PC-3 (cell line): ENCODE results near the gene MAP2K3. TPM values are rescaled to one million over a fixed set of nuclear protein-coding genes. Genes with fewer than 3 reads are reported as not detected.

Experiments used
- ATAC-seq: fragments of 200-7000 bp; cut with Tn5 transposase; 2 replicates; pipeline ENCODE4 v1.9.1; 2020; ENCODE audit warnings: mild to moderate bottlenecking, moderate library complexity
- BruUV-seq: library from RNA; stranded (reverse); fragments of 400-500 nt; replicated peaks from 2 replicates; lab custom pipeline; 2021; lab: Mats Ljungman, UMichigan
- CTCF ChIA-PET: fragments of 300-600 bp; sonication (Branson Sonifier 250); formaldehyde crosslinking; loops from one replicate; lab custom pipeline; 2022; ENCODE audit warnings: antibody characterized with exemption; lab: Charles Lee
- POLR2A ChIA-PET: fragments of 300-600 bp; sonication (Branson Sonifier 250); formaldehyde crosslinking; loops from one replicate; lab custom pipeline; 2022; ENCODE audit warnings: antibody characterized with exemption; ENCODE audit not compliant: unreplicated experiment; lab: Charles Lee
- DNase-seq: peaks from one replicate; pipeline ENCODE4 v3.0.0-alpha.2; 2015
- H2AFZ ChIP-seq: fragments of 300-600 bp; sonication (generic); 2 replicates; pipeline ENCODE4 v1.6.0; 2016; ENCODE audit warnings: antibody characterized with exemption, low read length
- H3F3A ChIP-seq: fragments of 300-600 bp; sonication (generic); one replicate; pipeline ENCODE4 v1.6.0; 2017; ENCODE audit warnings: antibody characterized with exemption, low read length, control low read depth, mild to moderate bottlenecking; ENCODE audit not compliant: unreplicated experiment
- H3K27ac ChIP-seq: fragments of 300-600 bp; sonication (generic); 2 replicates; pipeline ENCODE4 v1.5.1; 2016; ENCODE audit warnings: mild to moderate bottlenecking, low read length
- H3K27me3 ChIP-seq: fragments of 300-600 bp; sonication (generic); 2 replicates; pipeline ENCODE4 v1.6.1; 2016; ENCODE audit warnings: low read length, mixed read lengths
- H3K36me3 ChIP-seq: fragments of 300-600 bp; sonication (generic); 2 replicates; pipeline ENCODE4 v1.6.1; 2016; ENCODE audit warnings: low read depth, mixed run types, low read length, mixed read lengths
- H3K4me1 ChIP-seq: fragments of 300-600 bp; sonication (generic); 2 replicates; pipeline ENCODE4 v1.5.1; 2016; ENCODE audit warnings: low read length; ENCODE audit not compliant: insufficient read depth
- H3K4me2 ChIP-seq: fragments of 300-600 bp; sonication (generic); 2 replicates; pipeline ENCODE4 v1.6.0; 2016; ENCODE audit warnings: low read length
- H3K4me3 ChIP-seq: fragments of 300-600 bp; sonication (generic); 2 replicates; pipeline ENCODE4 v1.5.1; 2016; ENCODE audit warnings: mild to moderate bottlenecking, low read length, mixed read lengths
- H3K79me2 ChIP-seq: fragments of 300-600 bp; sonication (generic); 2 replicates; pipeline ENCODE4 v1.6.1; 2017; ENCODE audit warnings: low read length, mixed read lengths
- H3K9ac ChIP-seq: fragments of 300-600 bp; sonication (generic); 2 replicates; pipeline ENCODE4 v1.6.0; 2016; ENCODE audit warnings: mild to moderate bottlenecking, low read length
- H3K9me2 ChIP-seq: fragments of 300-600 bp; sonication (generic); replicated peaks from 2 replicates; pipeline ENCODE4 v1.6.1; 2016; ENCODE audit warnings: mixed run types, low read length, mixed read lengths
- H3K9me3 ChIP-seq: fragments of 300-600 bp; sonication (generic); 2 replicates; pipeline ENCODE4 v1.6.1; 2016; ENCODE audit warnings: low read length, mixed read lengths
- H4K20me1 ChIP-seq: fragments of 300-600 bp; sonication (generic); 2 replicates; pipeline ENCODE4 v1.6.1; 2016; ENCODE audit warnings: low read length, mixed read lengths
- CTCF ChIP-seq: fragments of 300-600 bp; sonication (generic); conservative IDR thresholded peaks from 2 replicates; pipeline ENCODE4 v1.5.1; 2017; ENCODE audit warnings: antibody characterized with exemption, low read depth, mild to moderate bottlenecking, low read length
- EZH2 ChIP-seq: fragments of 300-600 bp; sonication (generic); IDR thresholded peaks from one replicate; pipeline ENCODE4 v1.6.1; 2017; ENCODE audit warnings: antibody characterized with exemption, mild to moderate bottlenecking, low read length; ENCODE audit not compliant: unreplicated experiment
- EZH2phosphoT487 ChIP-seq: fragments of 300-600 bp; sonication (generic); IDR thresholded peaks from 2 replicates; pipeline ENCODE4 v1.6.1; 2018; ENCODE audit warnings: mild to moderate bottlenecking, antibody characterized with exemption, low read length, borderline replicate concordance
- intact Hi-C: fragments of 100-400 bp; cut with micrococcal nuclease; formaldehyde crosslinking; loops from 2 replicates; pipeline ENCODE4 v1.9.0; 2023
- total RNA-seq: library from RNA; depleted of rRNA; stranded (reverse); fragments of >200 nt; gene quantifications from 2 replicates; pipeline ENCODE4 v1.2.3, GENCODE V29; 2014

The MAP2K3 gene
- total RNA-seq, 1 experiment from 2014 or later, result 54.0 TPM

GRCh38 chr17:21353326-21354010 is 69.0 kb downstream of the MAP2K3 start:
- POLR2A ChIA-PET, result no interaction called here
- no peak for DNase-seq
- Histone ChIP-seq H4K20me1 (no peaks in the 10 kb centered on the region), H3K27ac (no peak overlapping the region), H3F3A (no peaks in the 10 kb centered on the region), H2AFZ (no peak overlapping the region), H3K27me3 (no peaks in the 10 kb centered on the region), H3K36me3 (no peaks in the 10 kb centered on the region), H3K4me1 (no peaks in the 10 kb centered on the region), H3K4me3 (no peak overlapping the region), H3K9me2 (no peaks in the 10 kb centered on the region), H3K9me3 (no peaks in the 10 kb centered on the region), H3K4me2 (no peak overlapping the region), H3K79me2 (no peaks in the 10 kb centered on the region), H3K9ac (no peak overlapping the region)
- CTCF ChIA-PET, result no interaction called here
- BruUV-seq, result no TSS peak
- intact Hi-C loops, result no loop called here
- TF ChIP-seq EZH2phosphoT487 (no peak), CTCF (no peak), EZH2 (no peak)
- no peak for ATAC-seq

- Histone ChIP-seq H3K9me3 (no peaks in the 10 kb centered on the region), H3K79me2 (no peaks in the 10 kb centered on the region), H3K4me2 (no peak overlapping the region), H3F3A (no peaks in the 10 kb centered on the region), H3K27me3 (no peaks in the 10 kb centered on the region), H3K36me3 (no peaks in the 10 kb centered on the region), H3K4me1 (no peaks in the 10 kb centered on the region), H3K9me2 (no peaks in the 10 kb centered on the region), H3K4me3 (no peak overlapping the region), H2AFZ (no peak overlapping the region), H3K27ac (no peak overlapping the region), H3K9ac (no peak overlapping the region), H4K20me1 (no peaks in the 10 kb centered on the region)
- intact Hi-C loops, result no loop called here
- POLR2A ChIA-PET, result no interaction called here
- CTCF ChIA-PET, result no interaction called here
- DNase-seq (no peak), ATAC-seq (no peak)
- TF ChIP-seq EZH2 (no peak), CTCF (no peak), EZH2phosphoT487 (no peak)
- BruUV-seq, result no TSS peak
Observed at GRCh38 chr17:21354796-21355385, 70.4 kb downstream of the MAP2K3 start.

- H3K9me3 ChIP-seq, result no peaks in the 10 kb centered on the region
- H3K27ac ChIP-seq, result no peak overlapping the region
- no peaks in the 10 kb centered on the region for H3K9me2 ChIP-seq
- H3K79me2 ChIP-seq, result no peaks in the 10 kb centered on the region
- ATAC-seq (no peak), DNase-seq (no peak)
- H3K27me3 ChIP-seq, result no peaks in the 10 kb centered on the region
- H3F3A ChIP-seq, result no peaks in the 10 kb centered on the region
- no peak for TF ChIP-seq CTCF
- no peak for TF ChIP-seq EZH2phosphoT487
- TF ChIP-seq EZH2, result no peak
- no peaks in the 10 kb centered on the region for H3K36me3 ChIP-seq
- H4K20me1 ChIP-seq, result no peaks in the 10 kb centered on the region
- ChIA-PET POLR2A (no interaction called here), CTCF (no interaction called here)
- no peak overlapping the region for H3K9ac ChIP-seq
- H3K4me1 ChIP-seq, result no peaks in the 10 kb centered on the region
- H3K4me3 ChIP-seq, result no peak overlapping the region
- no TSS peak for BruUV-seq
- no peak overlapping the region for H2AFZ ChIP-seq
- intact Hi-C loops, result no loop called here
- no peak overlapping the region for H3K4me2 ChIP-seq
Observed at GRCh38 chr17:21355586-21355985, 71.1 kb downstream of the MAP2K3 start.
